NCI-H2171 (cell line): ENCODE measurements around the gene TBK1.

Source experiments
- DNase-seq: peaks from one replicate; lab custom pipeline; 2025; lab: John Stamatoyannopoulos, UW

TBK1 gene

GRCh38 chr12:64451687-64452558 is at the start of gene TBK1:
TBK1 (plus strand) TSS chr12:64452120; CDS start chr12:64455871, 3,751 bp downstream.
- peak; percentile 48 for DNase-seq

GRCh38 chr12:64402181-64402580 is 49.7 kb upstream of the TBK1 start:
- DNase-seq = no peak

GRCh38 chr12:64403707-64404469 is 48.0 kb upstream of the TBK1 start, which contains the start of gene XPOT:
XPOT (plus strand) TSS chr12:64404392; CDS start chr12:64410036, 5,644 bp downstream.
- DNase-seq = peak; percentile 97

- peak; percentile 35 for DNase-seq
Observed at GRCh38 chr12:64404470-64405256, 47.3 kb upstream of the TBK1 start.

GRCh38 chr12:64407342-64408223 is 44.3 kb upstream of the TBK1 start:
- no peak for DNase-seq

GRCh38 chr12:64411427-64411826 is 40.5 kb upstream of the TBK1 start:
- DNase-seq = no peak

- DNase-seq = no peak
Observed at GRCh38 chr12:64412459-64412858, 39.5 kb upstream of the TBK1 start.

- no peak for DNase-seq
Observed at GRCh38 chr12:64413884-64414283, 38.0 kb upstream of the TBK1 start.

- no peak for DNase-seq
Observed at GRCh38 chr12:64418209-64418608, 33.7 kb upstream of the TBK1 start.

- DNase-seq = no peak
Observed at GRCh38 chr12:64419696-64420095, 32.2 kb upstream of the TBK1 start.

- DNase-seq = no peak
Observed at GRCh38 chr12:64427988-64428387, 23.9 kb upstream of the TBK1 start.

GRCh38 chr12:64428956-64429355 is 23.0 kb upstream of the TBK1 start:
- DNase-seq = no peak

GRCh38 chr12:64430886-64431285 is 21.0 kb upstream of the TBK1 start:
- DNase-seq = no peak

GRCh38 chr12:64431791-64432190 is 20.1 kb upstream of the TBK1 start:
- no peak for DNase-seq

GRCh38 chr12:64433915-64434314 is 18.0 kb upstream of the TBK1 start:
- no peak for DNase-seq

GRCh38 chr12:64440100-64440499 is 11.8 kb upstream of the TBK1 start:
- no peak for DNase-seq

GRCh38 chr12:64445490-64445889 is 6.4 kb upstream of the TBK1 start:
- DNase-seq = no peak

GRCh38 chr12:64446295-64446694 is 5.6 kb upstream of the TBK1 start:
- DNase-seq = no peak

- no peak for DNase-seq
Observed at GRCh38 chr12:64450057-64450640, 1.8 kb upstream of the TBK1 start.

GRCh38 chr12:64450711-64451486 is 1.0 kb upstream of the TBK1 start:
- DNase-seq = peak; percentile 9
